ENCODE measurements around the gene TBCE. TPM values are rescaled to one million over a fixed set of nuclear protein-coding genes. Genes with fewer than 3 reads are reported as not detected.
A peak's percentile ranks its signal among the peaks of the same experiment; 100 is the strongest.
"Not testable (repeated sequence)": the region's sequence is repeated elsewhere in the genome, so short reads cannot be mapped to it uniquely, and the experiment has no call there.

The TBCE gene
- total RNA-seq, 1 experiment from 2014 or later, result 45.6 TPM

GRCh38 chr1:235468004-235468403, 100.8 kb downstream of the TBCE start:
- ChIA-PET POLR2A (interaction anchor here (0.7 to 3.5 kb wide), 2 partner anchors 18 to 36 kb away, joined by 3 to 27 read pairs; partner anchors contain the start of gene B3GALNT2), CTCF (interaction anchor here (0.6 to 1.6 kb wide), 4 partner anchors 30 to 51 kb away, joined by 3 to 5 read pairs (median 4); no protein-coding TSS in a partner anchor)
- Mint-ChIP-seq H3K27ac (ENCODE audit: low read depth, unreplicated experiment) (peak overlapping the region; percentile 61), H3K4me3 (ENCODE audit: unreplicated experiment) (no peak overlapping the region), H3K9me3 (ENCODE audit: unreplicated experiment) (no peaks in the 10 kb centered on the region), H3K27me3 (ENCODE audit: insufficient read depth, unreplicated experiment) (no peaks in the 10 kb centered on the region), H3K4me1 (ENCODE audit: insufficient read depth, unreplicated experiment) (peaks cover 6% of the 10 kb centered on the region), H3K36me3 (ENCODE audit: insufficient read depth, unreplicated experiment) (peaks cover 81% of the 10 kb centered on the region)
- intact Hi-C loops (cut with micrococcal nuclease), result no loop called here
- BruUV-seq (replicated peaks), result no TSS peak
- no peak for TF ChIP-seq CTCF (IDR thresholded peaks at IDR 0.05; ENCODE audit: unreplicated experiment)
- DNase-seq (ENCODE audit: unreplicated experiment), result no peak

- BruUV-seq (replicated peaks), result no TSS peak
- no peaks in the 10 kb centered on the region for H3K27me3 Mint-ChIP-seq (ENCODE audit: insufficient read depth, unreplicated experiment)
- H3K9me3 Mint-ChIP-seq (ENCODE audit: unreplicated experiment), result no peaks in the 10 kb centered on the region
These were observed 101.7 kb downstream of the TBCE start for GRCh38 chr1:235468970-235469369.

GRCh38 chr1:235469897-235470296, 102.7 kb downstream of the TBCE start:
- intact Hi-C loops (cut with micrococcal nuclease); H3K4me1 Mint-ChIP-seq (ENCODE audit: insufficient read depth, unreplicated experiment); H3K27me3 Mint-ChIP-seq (ENCODE audit: insufficient read depth, unreplicated experiment); H3K9me3 Mint-ChIP-seq (ENCODE audit: unreplicated experiment); BruUV-seq (replicated peaks); H3K4me3 Mint-ChIP-seq (ENCODE audit: unreplicated experiment); DNase-seq (ENCODE audit: unreplicated experiment): not testable (repeated sequence)
- CTCF ChIA-PET, result interaction anchor here (0.6 to 1.6 kb wide), 4 partner anchors 9 to 314 kb away, joined by 3 to 6 read pairs (median 4); no protein-coding TSS in a partner anchor
- Mint-ChIP-seq H3K27ac (ENCODE audit: low read depth, unreplicated experiment) (peak overlapping the region; percentile 61), H3K36me3 (ENCODE audit: insufficient read depth, unreplicated experiment) (peaks cover 81% of the 10 kb centered on the region)
- POLR2A ChIA-PET, result interaction anchor here (1.1 to 3.5 kb wide), 5 partner anchors 15 to 1004 kb away, joined by 3 to 27 read pairs (median 4); partner anchors contain the start of gene B3GALNT2

More at GRCh38 chr1:235468970-235469369, 101.7 kb downstream of the TBCE start:
- peaks cover 81% of the 10 kb centered on the region for H3K36me3 Mint-ChIP-seq (ENCODE audit: insufficient read depth, unreplicated experiment)
- intact Hi-C loops (cut with micrococcal nuclease), result no loop called here
- peaks cover 6% of the 10 kb centered on the region for H3K4me1 Mint-ChIP-seq (ENCODE audit: insufficient read depth, unreplicated experiment)
- peak; percentile 80 for DNase-seq (ENCODE audit: unreplicated experiment)
- H3K4me3 Mint-ChIP-seq (ENCODE audit: unreplicated experiment), result no peak overlapping the region
- CTCF ChIA-PET, result interaction anchor here (0.6 to 1.6 kb wide), 5 partner anchors 27 to 1141 kb away, joined by 3 to 6 read pairs (median 5); no protein-coding TSS in a partner anchor
- peak overlapping the region; percentile 61 for H3K27ac Mint-ChIP-seq (ENCODE audit: low read depth, unreplicated experiment)
- POLR2A ChIA-PET, result interaction anchor here (1.1 to 3.5 kb wide), 4 partner anchors 29 to 1003 kb away, joined by 3 to 27 read pairs (median 4); partner anchors contain the start of gene B3GALNT2
- no peak for TF ChIP-seq CTCF (IDR thresholded peaks at IDR 0.05; ENCODE audit: unreplicated experiment)

- H3K4me3 Mint-ChIP-seq (ENCODE audit: unreplicated experiment), result no peak overlapping the region
- peak overlapping the region; percentile 37 for H3K27ac Mint-ChIP-seq (ENCODE audit: low read depth, unreplicated experiment)
- H3K36me3 Mint-ChIP-seq (ENCODE audit: insufficient read depth, unreplicated experiment), result peaks cover 84% of the 10 kb centered on the region
- no TSS peak for BruUV-seq (replicated peaks)
- CTCF ChIA-PET, result interaction anchor here (0.6 to 2.0 kb wide), 6 partner anchors 10 to 313 kb away, joined by 3 to 5 read pairs (median 4); no protein-coding TSS in a partner anchor
- no peak for DNase-seq (ENCODE audit: unreplicated experiment)
- peaks cover 6% of the 10 kb centered on the region for H3K4me1 Mint-ChIP-seq (ENCODE audit: insufficient read depth, unreplicated experiment)
- POLR2A ChIA-PET, result interaction anchor here (0.7 to 3.5 kb wide), 3 partner anchors 15 to 304 kb away, joined by 3 to 27 read pairs (median 7); partner anchors contain the start of gene B3GALNT2
- H3K9me3 Mint-ChIP-seq (ENCODE audit: unreplicated experiment), result no peaks in the 10 kb centered on the region
- TF ChIP-seq CTCF (IDR thresholded peaks at IDR 0.05; ENCODE audit: unreplicated experiment), result no peak
- intact Hi-C loops (cut with micrococcal nuclease), result no loop called here
- H3K27me3 Mint-ChIP-seq (ENCODE audit: insufficient read depth, unreplicated experiment), result no peaks in the 10 kb centered on the region
These were observed 103.7 kb downstream of the TBCE start for GRCh38 chr1:235470741-235471439.

Measured in MCF 10A (cell line).